HPDE6-E6E7 (cell line): Measurements from ENCODE around the gene DMBX1.
A peak's percentile ranks its signal among the peaks of the same experiment; 100 is the strongest.

Source experiments
- DNase-seq: peaks from one replicate; pipeline ENCODE4 v3.0.0; 2011; ENCODE audit warnings: missing footprints; ENCODE audit errors: extremely low spot score

The DMBX1 gene

DNA sequence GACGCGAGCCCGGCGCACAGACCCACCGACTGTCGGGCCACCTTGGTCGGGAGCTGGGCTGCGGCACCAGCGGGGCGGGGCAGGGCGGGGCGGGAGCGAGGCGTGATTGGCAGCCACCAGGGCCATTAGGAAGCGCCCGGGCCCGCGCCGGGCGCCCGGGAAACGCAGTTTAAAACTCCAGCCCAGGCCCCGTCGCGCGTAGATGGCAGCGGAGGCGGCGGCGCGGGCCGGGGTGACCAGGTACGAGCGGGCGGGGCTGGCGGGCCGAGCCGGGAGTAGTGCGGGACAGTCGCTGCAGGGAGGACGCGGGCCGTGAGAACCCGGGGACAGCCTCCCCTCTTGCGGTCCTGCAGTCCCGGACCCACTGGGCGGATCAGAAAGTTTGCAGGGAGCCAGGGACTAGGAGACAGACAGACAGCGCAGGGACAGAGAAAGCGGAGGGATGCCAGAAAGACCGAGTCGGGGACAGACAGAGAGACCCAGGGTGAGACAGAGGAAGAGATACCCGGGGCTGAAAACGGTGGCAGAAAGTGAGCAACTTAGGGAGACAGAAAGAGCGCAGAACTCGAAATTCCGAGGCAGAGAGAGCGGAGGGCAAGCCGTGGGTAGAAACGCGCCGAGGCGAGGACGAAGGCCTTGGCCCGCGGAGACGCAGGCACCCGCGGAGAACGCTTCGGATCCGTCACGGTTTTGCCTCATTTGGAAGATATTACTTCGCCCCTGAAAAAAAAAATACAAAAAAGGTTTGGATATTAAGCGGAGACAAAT is at the start of gene DMBX1:
DMBX1 (plus strand) TSS at position 199 of the 768 bp plus-strand sequence. CDS start 17,175 bp downstream, outside the sequence.
- DNase-seq: peak; percentile 63

DNA sequence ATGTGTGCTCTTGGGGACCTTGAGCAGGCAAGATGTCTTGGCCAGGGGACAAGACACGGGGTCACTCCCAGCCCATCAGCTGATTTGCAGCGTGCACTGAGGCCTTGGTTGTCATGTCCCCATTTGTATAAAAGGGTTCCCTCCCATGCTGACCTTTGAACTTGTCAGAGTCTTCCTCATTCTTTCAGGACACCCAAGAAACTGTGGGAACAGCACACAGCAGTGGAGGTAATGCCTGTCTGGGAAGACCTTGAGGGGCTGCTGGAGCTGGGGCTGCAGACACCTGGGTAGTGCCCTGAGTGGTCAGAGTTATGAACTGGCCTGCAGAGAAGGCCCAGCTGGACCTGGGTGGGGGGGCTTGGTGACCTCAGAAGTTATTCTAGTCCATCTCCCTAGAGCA is 49.2 kb upstream of the DMBX1 start:
- DNase-seq: no peak

DNA sequence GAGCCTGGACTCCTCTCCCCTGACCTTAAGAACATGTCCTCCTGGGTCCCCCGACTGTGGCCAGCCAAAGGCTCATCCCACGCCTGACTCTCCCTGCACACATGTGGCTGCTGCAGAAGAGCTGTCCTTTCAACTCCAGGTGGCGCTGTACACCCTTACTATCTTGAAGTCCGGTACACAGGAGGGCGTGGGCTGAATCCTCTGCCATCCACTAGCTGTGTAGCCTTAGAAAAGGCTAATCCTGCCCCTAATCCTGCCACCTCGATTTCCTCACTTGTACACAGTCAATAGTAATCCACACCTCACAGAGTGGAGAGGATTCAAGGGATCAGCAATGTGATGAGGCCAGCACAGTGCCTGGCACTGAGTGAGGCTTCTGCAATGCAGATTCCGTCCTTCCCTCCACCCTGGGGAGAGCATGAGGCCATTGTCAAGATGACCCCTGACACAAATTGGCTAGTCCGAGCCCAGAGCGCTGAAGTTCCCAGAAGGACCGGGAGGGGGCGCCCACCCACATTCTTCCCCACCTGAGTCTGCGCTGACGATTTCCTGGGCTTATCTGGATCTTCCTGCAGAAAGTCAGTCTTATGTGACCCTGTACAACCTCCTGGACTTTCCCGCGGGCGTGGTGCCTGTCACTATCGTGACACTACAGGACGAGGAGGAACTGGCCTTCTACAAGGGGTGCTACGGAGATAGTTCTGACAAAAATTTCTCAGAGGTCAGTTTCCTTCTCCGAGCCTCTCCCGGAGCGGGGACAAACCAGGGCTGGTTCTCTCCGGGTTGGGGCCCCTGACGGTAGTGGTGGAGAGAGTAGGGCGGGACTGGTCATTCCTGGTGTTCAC is 47.1 kb upstream of the DMBX1 start:
- peak; percentile 67 for DNase-seq

DNA sequence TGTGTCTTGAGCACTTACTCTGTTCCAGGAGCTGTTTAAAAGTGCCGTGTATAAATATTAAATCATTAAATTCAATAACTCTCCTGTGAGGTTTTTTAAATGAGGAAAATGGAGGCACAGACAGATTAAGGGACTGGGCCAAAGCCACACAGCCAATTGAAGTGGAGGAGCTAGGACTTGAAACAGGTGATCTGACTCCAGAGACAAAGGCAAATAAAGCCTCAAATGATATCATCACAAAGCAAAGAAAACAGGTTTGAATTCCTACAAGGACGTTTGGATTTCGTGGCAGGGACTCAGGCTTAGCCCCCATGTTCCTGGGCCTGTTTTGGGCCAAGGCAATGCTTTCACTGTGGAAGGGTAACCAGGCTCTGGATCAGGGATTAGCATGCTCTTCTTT is 45.2 kb upstream of the DMBX1 start:
- DNase-seq: no peak

DNA sequence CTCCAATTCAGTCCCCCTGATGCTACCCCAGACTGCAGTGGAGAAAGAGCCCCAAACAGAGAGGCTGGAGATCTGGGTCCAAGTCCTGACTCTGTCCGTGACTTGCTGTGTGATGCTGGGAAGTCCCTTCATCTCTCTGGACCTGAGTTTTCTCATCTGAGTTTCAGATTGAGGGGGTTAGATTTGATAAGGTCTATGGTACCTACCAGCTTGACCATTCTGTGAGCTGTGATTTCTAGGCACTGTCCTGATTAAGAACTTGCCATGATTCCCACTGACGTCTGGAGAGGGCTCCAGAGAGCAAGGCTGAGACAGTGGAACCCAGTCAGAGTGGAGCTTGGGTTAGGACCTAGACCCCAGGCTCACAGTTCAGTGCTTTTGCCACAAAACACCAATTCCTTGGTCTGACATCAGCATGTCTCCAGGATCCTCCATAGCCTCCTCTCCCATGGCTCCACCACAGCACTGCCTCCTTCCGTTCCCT is 43.8 kb upstream of the DMBX1 start:
- DNase-seq: no peak

DNA sequence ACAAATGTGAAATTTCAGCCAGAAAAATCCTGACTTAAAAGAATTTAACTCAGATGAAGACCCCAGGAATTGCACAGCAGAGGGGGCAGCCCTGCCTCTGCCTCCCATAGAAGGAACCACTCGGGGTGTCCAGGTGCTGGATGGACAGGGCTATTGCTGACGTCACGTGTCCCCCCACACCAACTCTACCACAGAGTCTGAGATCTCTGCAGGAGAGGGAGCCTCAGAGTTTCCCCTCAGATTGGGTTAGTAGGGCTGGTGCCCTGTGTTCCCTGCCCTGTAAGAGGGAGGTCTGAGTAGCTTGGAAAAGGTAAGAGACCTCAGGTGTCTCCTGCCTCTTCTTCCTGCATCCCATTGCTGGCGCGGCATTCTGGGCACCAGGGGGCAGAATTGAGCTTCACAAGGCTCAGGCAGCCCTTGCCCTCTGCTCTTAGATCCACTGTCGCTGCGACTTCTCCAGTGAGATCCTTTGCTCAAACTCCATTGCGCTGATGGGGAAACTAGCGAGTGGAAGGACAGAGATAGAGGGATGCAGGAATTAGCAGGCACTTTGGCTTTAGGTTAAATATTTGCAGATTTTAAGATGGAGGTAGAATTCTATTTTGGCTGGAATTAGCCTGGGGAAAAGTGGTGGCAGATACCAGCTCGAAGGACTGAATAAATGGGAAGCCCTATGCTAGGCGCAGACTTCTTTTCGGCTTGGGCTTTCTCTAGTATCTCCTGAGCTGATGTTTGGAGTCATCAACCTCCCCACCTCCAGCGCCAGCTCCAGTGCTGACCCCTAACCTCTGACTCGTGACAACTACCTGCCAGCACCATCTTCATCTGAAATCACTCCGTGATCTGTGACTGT is 42.8 kb upstream of the DMBX1 start:
- DNase-seq: peak; percentile 76

DNA sequence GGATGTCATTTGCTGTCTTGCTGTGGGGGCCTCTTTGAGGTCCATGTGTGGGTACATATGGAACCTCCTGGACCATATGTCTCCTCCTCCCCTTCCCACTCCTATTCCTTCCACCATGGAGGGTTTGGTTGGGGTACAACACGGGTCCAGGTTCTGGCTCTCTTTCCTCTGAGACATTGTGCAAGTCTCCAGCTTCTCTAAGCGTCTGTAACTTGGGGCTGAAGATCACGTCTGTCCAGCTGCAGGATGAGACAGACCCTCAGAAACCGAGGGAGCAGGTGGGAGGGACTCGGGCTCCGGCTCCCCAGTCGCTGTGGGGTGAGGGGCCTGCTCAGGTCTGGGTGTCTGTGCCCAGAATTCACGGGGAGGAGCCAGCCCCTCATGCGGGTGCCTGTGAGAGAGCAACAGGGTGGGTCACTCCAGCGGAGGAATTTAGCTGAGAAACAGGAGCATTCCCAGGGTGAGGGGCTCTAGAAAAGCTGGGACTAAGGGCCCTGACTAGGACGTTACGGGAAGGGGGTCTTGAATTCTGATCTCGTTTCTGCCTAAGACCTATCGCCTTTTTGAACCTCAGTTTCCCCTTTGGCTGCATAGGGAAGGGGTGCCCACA is 42.0 kb upstream of the DMBX1 start:
- DNase-seq: no peak

DNA sequence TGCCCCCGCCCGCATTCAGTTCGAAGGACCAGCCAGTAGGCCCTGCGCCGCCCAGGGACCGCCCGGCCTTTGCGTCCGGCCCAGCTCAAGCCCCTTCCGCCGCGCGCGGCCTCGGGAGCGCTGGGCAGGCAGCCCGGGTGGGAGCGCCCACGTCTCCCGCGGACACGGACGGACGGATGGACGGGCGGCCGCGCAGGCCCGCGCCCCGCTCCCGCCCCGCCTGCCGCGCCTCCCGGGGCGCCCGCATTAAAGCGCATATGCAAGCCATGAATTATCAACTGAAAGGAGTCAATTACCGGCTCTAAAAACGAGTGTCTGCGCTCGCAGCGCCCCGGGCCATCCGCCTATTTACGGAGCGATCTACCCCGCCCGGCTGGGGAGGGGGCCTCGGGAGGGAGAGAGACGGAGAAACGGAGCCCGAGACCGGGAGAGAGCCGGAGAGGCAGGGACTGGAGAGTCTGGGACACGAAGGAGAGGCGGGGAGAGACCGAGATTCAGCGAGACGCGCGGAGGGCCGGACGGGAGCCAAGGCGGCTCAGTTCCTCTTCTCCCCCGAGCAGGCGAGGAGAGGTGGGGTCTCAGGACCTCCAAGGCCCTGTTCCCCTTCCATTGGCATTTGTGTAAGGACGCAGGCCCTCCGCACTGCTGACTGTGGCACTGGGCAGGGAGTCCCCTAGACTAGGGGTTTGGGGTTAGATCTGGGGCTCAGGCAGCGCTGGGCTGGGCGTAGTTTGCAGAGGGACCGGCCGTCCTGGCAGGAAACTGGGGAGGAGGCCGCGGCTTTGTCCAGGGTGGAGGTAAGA is 41.3 kb upstream of the DMBX1 start:
- no peak for DNase-seq

DNA sequence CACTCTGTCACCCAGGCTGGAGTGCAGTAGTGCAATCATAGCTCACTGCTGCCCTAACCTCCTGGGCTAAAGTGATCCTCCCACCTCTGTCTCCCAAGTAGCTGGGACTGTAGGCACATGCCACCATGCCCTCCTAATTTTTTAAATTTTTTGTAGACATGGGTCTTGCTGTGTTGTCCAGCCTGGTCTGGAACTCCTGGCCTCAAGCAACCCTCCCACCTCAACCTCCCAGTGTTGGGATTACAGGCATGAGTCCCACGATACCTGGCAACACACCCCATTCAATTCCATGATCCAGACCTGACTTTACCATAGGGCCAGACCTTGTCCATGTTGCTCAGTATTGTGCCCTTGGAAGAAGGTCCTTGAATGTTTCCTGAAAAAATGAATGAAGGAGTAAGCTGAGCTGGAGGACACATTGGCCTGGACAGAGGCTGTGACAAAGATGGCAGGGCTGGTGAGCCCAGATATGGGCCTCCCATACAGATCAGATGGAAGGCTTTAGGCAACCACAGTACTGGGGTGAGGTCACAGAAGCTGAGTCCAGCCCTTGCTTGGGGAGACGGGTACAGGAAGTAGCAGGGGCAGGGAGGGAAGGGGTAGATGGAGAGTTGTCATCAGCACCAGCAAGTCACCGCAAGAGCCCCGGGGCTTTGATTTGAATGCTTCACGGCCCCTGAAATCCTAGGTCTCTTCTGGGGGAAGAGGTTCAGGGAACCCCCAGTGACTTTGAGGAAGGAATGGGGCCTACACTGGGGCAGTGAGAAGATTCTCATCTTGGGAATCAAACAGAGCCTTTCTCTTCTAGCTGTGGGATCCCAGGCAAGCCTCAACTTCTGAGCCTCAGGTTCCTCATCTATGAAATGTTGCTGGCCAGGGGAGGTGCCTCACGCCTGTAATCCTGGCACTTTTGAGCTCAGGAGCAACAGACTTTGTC is 40.1 kb upstream of the DMBX1 start:
- no peak for DNase-seq

DNA sequence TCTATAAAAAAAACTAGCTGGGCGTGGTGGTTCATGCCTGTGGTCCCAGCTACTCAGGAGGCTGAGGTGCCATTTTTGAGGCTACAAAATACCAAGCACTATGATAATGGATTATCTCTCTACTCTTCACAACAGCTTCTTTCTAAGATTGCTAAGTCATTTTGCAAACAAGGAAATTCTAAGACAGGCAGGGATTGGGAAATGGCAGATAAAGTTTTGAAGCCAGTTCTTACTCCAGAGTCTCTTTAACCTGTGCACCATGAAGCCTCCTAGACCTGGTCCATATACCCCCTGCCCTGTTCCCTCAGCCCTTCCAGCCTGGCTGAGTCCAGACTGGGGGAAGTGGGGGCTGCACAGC is 39.5 kb upstream of the DMBX1 start:
- DNase-seq: no peak

DNA sequence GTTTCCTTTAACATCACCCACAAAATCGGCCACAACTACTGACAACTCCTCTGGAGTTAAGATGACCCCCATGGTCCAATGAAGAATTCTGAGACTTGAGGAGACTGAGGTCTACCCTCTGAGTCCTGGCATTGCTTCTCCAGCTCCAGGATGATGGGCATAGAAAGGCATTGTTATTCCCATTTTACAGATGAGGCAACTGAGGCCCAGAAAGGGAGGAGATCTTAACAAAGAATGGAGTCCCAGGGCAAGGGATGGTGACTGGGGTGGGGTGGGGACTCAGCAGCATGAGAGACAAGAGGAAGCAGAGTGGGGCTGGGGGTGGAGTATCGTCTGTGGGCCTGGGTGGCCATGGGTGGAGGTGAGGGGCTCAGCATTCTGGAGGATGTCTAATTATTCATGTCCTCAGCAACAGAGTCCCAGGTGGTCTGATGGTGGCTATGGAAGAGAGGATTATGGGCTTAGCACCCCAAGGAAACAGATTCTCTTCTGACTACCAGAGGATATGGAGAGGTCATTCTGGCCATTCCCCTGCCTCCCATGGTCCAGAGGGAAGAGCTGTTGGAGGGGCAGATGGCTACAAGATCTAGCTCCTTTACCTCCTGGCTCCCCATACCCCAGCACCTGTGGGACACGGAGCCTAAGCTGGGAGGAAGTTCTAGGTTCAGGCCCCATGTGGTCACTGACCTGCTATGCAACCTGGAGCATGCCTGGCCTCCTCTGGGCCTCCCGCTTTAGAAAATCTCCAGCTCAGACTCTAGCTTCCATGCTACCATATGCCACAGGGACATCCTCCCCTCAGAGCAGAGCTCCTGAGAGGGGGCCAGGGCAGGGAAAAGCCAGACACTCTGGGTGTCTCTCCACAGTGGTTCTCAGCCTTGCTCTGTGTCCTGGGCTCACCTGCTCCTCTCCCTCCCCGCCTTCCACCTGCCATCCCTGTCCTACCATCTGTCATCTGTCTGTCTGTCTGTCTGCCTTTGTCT is 37.4 kb upstream of the DMBX1 start:
- DNase-seq: no peak

DNA sequence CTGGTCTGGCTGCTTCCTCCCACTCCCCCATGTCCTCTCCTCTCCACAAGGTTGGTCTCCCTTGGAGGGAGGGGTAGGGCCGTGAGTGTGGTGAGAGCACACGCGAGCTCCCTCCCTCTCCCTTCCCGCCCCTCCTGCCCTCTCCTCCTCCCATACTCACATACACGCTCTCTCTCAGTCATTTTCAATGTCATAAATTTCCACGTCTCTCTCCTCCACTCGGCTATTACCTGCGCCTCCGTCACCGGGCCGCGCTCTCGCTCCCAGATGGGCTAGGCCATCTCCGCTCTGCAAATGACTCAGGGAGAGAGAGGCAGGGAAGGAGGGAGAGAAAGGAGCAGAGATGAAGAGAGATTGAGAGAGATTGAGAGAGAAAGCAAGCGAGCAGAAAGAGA is 36.7 kb upstream of the DMBX1 start:
- no peak for DNase-seq

DNA sequence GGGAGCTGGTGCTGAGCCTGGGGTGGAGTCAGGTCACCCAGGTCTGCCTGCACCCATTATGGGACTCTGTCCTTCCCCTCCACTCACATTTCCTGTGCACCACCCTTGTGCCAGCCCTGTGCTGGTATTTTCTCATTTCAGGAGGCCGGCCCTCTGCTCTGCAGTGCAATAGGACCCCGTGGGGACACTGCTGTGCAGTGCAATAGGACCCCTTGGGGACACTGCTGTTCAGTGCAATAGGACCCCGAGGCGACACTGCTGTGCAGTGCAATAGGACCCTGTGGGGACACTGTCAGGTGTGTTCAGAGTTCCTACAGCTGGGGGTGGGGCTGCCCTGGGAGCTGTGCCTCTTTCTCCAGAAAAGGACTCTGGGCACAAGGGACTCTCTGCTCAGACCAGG is 36.2 kb upstream of the DMBX1 start:
- DNase-seq: no peak

DNA sequence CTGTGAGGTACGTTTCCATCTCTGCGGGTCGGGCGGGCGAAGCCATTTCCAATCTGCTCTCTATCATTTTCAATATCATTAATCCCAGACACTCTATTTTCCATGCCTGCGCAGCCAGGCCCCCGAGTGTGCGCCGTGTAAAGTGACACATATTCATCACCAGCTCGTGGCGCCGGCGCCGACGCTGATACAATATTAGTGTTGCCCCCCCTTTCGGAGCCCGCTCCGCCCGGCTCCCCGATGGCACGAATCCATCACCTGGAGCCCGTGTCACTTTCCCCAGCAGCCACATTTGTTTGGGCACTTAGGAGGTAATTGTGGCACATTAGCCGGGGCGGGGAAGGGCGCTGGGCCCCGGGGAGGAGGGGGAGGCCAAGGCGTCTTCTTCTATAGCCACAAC is 33.7 kb upstream of the DMBX1 start:
- no peak for DNase-seq

DNA sequence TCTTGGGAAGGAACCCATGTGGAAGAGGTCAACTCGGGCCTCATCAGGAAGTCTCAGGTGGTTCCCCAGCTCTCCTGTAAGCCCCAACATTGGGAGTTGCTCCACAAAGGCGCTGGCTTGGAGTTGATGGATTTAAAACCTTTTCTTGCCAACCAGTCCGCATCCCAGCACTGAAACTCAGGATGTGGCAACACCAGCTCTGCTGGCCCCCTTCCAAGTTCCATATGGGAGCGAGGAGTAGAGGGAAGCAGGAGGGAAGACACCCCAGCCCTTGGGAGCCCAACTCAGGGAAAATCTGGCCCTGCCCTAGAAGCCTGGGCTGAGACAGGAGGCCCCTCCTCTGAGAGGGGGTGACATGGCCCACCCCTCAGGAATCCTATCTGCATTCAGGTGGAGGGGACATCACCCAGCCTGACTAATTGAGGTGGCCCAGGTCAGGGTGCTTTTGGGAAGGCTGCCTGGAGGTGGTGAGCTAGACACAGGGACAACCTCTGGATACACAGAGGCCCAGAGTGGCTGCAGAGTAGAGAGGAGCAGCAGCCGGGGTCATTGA is 33.1 kb upstream of the DMBX1 start:
- DNase-seq: no peak

DNA sequence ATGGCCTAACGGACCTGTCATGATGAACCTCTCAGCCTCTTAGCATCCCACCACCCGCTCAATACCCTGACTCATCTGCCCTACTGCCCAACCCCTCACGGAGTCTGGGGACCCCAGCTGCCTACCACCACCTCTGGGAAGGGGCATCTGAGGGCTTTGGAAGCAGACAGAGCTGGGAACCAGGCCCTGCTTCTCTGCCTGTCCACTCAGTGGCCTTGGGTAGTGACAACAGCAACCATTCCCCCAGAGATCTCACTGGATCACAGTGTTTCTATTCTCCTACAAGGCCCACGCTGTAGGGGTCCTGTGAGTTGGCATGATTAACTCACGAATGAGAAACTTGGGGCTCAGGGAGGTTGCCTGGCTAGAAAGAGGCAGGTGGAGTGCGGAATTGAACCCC is 32.5 kb upstream of the DMBX1 start:
- no peak for DNase-seq

DNA sequence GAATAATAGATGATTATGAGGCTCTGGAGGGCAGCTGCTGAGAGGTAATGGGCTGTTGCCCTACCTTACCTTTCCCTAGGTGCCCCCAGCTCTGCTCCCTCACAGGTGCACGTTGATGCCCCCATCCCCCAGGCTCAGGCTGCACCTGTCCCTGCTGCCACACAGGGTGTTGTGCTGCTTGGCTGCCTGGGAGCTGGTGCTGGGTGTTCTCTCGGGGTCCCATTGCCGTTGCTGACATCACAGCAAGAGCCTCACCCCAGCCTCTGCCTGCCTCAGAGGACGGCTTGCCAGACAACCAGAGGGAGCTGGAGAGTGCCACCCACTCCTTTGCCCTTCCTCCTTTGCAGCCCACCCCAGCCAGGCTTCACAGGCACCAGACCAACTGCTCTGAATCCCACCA is 31.4 kb upstream of the DMBX1 start:
- DNase-seq: no peak

DNA sequence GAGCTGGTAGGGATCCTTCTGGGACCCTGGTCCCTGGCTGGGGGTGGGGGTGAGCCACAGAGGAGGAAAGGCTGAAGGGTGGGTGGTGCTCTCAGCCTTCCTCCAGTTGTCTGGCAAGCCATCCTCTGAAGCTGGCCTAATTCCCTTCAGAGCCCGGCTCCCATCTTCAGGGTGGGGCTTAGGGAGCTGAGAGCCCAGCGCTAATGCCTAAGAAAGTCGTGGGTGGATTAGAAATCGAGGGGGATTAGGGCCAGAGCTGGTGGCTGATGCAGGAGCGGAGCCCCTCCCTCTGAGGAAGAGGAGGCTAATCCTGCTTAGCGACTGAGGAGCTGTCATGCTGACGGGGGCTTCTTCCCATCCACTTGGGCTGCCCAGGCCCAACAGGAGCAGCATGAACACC is 30.8 kb upstream of the DMBX1 start:
- DNase-seq: no peak
